Astrocyte of the cerebellum (primary cell): ENCODE results near the gene LMCD1.

Experiments used
- DNase-seq: peaks from one replicate; pipeline ENCODE4 v3.0.0-alpha.2; 2011; ENCODE audit warnings: low read depth
- H3K4me3 ChIP-seq: 2 replicates; pipeline ENCODE4 v1.5.1; 2011; ENCODE audit warnings: mild to moderate bottlenecking, low read depth, low read length, moderate library complexity
- CTCF ChIP-seq: IDR thresholded peaks from 2 replicates; pipeline ENCODE4 v1.5.1; 2012; ENCODE audit warnings: low read length, low read depth, moderate library complexity, mild to moderate bottlenecking; ENCODE audit errors: missing control alignments
- in situ Hi-C: cut with HindIII; loops from 2 replicates; pipeline ENCODE4 v1.10.0; 2017; ENCODE audit warnings: low sequenced_read_pairs

The LMCD1 gene

GRCh38 chr3:8482263-8482662 is 19.4 kb upstream of the LMCD1 start:
- no peak overlapping the region for H3K4me3 ChIP-seq
- in situ Hi-C loops, result no loop called here
- DNase-seq, result no peak
- TF ChIP-seq CTCF, result no peak

- H3K4me3 ChIP-seq, result no peak overlapping the region
- in situ Hi-C loops, result no loop called here
- no peak for TF ChIP-seq CTCF
- DNase-seq, result peak; percentile 93
Measured at GRCh38 chr3:8482960-8483665, 18.5 kb upstream of the LMCD1 start.

- DNase-seq, result no peak
- in situ Hi-C loops, result no loop called here
- no peak overlapping the region for H3K4me3 ChIP-seq
- TF ChIP-seq CTCF, result no peak
Measured at GRCh38 chr3:8484409-8485140, 17.0 kb upstream of the LMCD1 start.

- no peak for TF ChIP-seq CTCF
- no peak for DNase-seq
- H3K4me3 ChIP-seq, result no peak overlapping the region
- in situ Hi-C loops, result no loop called here
Measured at GRCh38 chr3:8485141-8485870, 16.3 kb upstream of the LMCD1 start.

GRCh38 chr3:8485943-8486342 is 15.7 kb upstream of the LMCD1 start:
- DNase-seq, result no peak
- no peak for TF ChIP-seq CTCF
- in situ Hi-C loops, result no loop called here
- no peak overlapping the region for H3K4me3 ChIP-seq

- no peak for DNase-seq
- TF ChIP-seq CTCF, result no peak
Measured at GRCh38 chr3:8486434-8486833, 15.2 kb upstream of the LMCD1 start.

More at GRCh38 chr3:8486434-8486833, 15.2 kb upstream of the LMCD1 start:
- in situ Hi-C loops, result no loop called here
- no peak overlapping the region for H3K4me3 ChIP-seq
